Ammon's horn (tissue), 1 donor: ENCODE measurements around the gene GSK3A.

Source experiments
- DNase-seq: peaks from one replicate; pipeline ENCODE4 v3.0.0-alpha.2; 2016; ENCODE audit warnings: low spot score

GSK3A gene

DNA sequence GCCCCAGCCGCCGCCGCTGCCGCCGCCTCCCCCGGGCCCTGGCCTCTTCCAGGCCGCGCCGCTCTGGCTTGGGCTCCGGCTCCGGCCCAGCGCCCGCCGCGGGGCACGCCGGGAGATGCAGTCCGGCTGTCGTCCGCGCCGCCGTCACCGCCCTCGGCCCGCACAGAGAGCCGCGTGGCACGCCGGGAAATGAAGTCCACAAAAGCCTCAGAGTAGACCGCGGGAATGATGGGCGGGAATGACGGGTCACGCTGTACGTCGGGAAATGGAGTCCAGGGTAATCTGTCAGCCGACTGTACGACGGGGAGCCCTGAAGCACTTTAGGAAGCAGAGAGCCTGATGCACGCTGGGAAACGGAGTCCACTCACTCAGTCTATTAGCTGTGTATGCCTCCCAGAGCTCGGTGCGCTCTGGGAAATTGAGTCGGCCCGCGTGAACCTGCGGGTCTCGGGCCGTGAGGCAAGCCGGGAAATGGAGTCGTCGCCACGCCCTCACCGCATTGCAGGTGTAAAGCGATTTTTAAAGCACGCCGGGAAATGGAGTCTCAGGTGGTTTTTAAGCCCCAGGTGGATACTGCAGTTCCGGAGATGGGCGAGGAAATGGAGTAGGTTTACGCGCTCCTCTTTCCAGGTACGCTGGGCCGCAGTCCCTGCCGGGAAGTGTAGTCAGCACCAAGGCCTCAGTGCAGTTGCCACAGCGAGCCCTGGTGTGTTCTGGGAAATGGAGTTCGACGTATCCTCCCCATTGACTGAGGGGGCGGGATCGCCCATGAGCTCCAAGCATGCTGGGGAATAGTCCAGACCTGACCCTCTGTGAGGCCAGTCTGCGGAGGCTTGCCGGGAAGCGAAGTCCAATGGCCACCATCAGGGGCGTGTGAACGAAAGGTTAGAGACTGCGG, at the start of gene GSK3A:
TSS of gene GSK3A (minus strand) at position 91 of the 898 bp plus-strand sequence. CDS start 137 bp downstream, outside the sequence.
- peak; percentile 100 for DNase-seq

- no peak for DNase-seq
Observed at GRCh38 chr19:42291435-42291810, 49.0 kb upstream of the GSK3A start.

GRCh38 chr19:42290523-42291434, 48.4 kb upstream of the GSK3A start:
- no peak for DNase-seq

GRCh38 chr19:42290136-42290522, 47.7 kb upstream of the GSK3A start:
- no peak for DNase-seq

DNA sequence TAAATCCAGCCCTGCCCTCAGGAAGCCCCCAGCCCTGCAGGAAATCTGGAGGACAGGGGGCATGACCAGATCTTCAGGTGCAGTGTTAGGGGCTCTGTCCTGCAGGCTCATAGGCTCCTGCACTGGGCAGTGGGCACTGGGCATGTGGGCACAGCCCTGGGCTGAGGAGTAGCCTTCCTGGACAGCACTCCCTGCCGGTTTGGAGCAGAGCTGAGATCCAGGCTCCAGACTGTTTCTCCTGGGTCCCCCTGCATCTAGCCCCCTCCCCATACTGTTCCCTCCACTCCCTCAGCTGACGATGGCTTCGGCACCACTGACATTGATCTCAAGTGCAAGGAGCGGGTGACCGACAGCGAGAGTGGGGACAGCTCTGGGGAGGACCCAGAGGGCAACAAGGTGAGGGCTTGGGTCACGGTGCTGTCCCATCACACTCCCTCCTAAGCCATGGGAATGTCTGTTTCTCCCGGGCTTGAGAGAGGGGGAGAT, 47.2 kb upstream of the GSK3A start:
- DNase-seq: no peak

GRCh38 chr19:42288881-42289555, 46.6 kb upstream of the GSK3A start:
- DNase-seq: no peak

GRCh38 chr19:42288387-42288786, 46.0 kb upstream of the GSK3A start:
- no peak for DNase-seq

DNA sequence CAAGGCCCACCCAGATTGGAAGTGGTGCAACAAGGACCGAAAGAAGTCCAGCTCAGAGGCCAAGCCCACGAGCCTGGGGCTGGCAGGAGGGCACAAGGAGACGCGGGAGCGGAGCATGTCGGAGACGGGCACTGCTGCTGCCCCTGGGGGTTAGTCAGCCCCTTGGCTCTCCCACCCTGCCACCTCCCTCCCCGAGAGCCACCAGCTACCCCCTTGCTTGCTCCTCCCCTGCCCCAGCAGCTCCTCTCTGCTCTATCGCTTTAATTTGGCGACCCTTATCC, 45.4 kb upstream of the GSK3A start:
- DNase-seq: no peak

DNA sequence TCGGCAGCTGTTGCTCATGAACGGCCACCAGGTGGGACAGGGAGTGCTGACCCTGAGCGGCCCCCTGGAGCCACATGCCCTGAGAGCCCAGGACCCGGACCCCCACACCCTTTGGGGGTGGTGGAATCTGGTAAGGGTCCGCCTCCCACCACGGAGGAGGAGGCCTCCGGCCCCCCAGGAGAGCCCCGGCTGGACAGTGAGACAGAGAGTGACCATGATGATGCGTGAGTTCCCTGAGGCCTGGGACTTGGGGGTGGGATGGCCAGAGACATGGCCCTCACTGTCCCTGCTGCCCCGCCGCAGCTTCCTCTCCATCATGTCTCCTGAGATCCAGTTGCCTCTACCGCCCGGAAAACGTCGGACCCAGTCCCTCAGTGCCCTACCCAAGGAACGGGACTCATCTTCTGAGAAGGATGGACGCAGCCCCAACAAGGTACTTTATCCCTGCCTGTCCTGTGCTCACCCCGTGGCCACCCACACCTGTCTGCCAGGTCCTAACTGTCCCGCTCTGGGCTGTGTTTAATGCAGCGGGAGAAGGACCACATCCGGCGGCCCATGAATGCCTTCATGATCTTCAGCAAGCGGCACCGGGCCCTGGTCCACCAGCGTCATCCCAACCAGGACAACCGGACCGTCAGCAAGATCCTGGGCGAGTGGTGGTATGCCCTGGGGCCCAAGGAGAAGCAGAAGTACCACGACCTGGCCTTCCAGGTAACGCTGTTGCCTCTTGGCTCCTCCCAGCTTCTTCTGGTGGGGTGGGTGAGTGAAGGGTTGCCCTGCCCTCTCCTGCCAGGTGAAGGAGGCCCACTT, 44.8 kb upstream of the GSK3A start:
- no peak for DNase-seq

GRCh38 chr19:42286349-42287016, 44.1 kb upstream of the GSK3A start:
- DNase-seq: no peak

DNA sequence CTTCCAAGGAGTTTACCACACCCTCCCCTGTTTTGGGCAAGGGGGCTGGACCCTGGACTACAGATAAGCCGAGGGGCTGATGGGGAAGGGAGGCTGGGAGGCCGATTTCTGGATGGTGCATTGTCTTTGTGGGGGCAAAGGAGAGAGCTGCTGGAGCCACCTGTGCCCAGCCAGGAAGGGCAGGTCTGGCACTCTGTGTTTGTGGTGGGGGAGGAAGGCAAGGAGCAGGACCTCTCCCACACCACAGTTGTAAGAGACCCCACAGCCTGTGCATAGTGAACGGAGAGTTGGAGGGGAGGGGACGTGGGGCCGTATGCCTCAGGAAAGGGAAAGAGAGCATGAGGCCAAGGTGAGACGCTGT, 43.6 kb upstream of the GSK3A start:
- DNase-seq: no peak

DNA sequence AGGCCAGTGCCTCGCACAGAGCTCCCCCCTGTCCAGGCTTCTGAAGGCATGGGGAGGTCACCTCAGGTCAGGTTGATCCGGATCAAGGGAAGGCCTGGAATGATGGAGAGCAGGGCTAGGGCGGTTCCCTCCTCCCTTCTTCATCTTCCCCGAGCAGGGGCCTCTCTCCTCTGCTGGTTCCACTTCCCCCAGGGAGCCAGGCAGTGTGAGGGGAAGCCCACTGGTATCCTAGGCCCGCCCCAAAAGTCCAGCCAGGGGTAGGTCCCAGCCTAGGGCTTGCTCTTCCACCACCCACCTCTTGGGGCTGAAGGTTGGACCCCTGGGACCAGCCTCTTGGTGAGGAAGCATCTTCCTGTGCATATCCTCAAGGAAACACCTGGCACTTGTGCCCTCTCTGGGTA, 43.1 kb upstream of the GSK3A start:
- DNase-seq: no peak

DNA sequence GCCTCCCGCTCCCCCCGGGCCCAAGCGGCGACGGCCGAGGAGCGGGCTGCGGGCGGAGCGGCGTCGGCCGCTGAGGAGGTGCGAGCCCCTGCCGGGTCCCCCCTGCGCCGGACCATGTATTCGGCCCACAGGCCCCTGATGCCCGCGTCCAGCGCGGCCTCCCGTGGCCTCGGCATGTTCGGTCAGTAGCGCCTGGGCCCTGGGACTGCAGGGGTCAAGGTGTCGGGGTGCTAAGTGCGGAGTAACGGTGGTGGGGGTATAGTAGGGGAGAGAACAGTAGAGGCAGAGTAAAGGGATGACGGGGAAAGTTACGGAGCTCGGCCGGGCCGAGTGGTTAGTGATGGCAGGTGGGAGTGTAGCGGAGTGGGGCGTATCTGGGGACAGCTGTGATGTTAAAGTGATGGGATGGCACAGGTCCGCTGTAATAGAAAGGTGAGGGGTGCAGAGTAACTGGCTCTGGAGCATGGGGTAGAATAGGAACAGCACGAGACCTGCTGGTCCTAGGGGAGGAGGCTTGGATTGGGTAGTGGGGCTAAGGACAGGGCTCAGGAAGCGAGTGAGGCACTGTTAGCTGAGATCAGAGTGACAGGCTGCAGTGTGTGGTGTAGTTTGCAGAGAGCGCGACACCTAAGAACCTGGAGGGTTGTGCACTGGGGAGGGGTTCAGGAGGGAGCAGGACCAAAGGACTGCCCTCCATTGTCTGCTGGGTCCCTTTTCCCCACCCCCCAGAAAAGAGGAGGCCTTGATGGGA, 42.4 kb upstream of the GSK3A start:
- no peak for DNase-seq

- DNase-seq: peak; percentile 83
Observed at GRCh38 chr19:42284066-42284501, 41.7 kb upstream of the GSK3A start.

DNA sequence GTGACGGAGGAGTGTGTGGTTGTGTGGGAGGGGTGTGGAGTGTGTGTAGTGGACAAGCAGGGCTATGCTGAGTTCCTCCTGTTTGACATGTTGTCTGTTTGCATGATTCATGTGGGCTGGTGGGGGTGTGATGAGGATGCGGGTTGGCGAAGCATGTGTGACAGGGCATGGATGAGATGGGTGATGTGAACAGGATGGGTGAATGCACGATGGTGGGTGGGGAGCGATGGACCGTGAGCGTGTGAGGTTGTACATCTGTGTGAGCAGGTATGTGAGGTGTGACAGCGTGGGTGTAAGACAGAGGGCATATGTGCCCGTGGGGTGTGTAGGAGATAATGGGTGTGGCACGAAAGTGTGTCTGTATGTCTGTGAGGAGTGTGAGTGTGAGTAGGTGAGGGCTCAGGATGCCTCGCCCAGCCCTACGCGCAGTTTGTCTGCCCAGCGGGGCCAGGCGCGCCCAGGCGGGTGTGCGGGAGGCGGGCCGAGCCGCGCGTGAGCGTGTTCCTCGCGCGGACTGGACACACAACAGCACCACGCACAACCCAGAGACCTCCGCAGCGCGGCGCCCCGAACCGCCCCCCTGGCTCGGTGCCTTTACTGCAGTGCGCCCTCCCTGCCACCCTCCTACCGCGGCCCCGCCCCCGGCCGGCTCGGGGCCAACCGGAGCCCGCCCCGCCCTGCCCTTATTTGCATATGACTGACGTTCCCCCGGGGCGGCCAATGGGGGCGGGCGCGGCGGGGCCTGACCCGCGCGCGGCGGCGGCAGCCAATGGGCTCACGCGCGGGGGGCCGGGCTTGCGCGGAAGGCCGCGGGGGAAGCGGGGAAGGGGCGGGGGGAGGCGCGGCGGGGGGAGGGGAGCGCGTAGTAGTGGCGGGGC, 41.0 kb upstream of the GSK3A start:
- DNase-seq: peak; percentile 95

DNA sequence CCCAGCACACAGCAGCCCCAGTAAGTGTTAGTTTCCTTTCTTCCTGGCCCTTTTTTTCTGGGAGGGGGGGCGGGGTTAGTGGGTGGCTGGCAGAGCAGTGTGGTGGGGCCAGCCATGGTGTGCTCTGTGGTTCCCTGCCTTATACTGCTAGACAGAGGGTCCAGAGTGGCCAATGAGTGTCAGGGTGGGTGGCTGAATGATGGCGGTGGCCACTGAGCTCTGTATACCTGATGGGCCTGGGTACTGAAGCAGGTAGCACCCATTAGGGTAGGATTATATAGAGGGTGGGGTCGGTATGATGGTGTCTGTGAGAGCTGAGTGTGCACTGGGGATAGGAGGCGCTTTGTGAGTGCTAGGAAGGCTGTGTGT, 40.4 kb upstream of the GSK3A start:
- DNase-seq: no peak

GRCh38 chr19:42281827-42282762, 39.7 kb upstream of the GSK3A start:
- DNase-seq: peak; percentile 18

DNA sequence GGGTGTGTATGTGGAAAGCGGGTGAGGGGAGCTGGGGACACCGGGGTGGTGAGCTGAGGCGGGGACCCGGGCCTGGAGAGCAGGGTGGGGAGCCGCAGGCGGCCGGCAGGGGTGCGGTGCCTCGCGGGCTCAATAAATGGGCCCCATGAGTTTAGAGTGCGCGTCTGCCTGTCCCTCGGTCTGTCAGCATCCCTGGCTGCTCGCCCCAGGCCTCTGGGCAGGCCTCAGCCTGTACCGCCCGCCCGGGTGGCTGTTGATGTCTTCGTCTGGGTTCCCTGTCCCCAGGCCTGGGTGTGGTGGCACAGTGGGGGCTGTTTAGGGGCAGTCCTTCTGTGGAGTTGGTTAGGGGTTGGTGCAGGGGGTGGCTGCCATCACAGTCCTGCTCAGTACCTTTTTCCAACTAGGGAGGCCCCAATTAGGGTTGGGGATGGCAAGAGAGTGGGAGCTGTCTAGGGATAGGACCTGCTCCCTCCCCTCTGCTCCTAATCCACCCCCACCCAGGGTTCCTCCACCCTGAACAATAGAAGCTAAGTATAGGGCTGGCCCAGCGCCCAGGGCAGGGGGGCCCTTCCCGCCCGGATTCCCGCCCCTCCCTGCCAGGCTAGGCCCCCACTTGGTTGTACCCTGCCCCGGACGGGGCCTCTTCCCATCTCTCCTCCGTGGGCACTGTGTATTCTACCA, 38.9 kb upstream of the GSK3A start:
- peak; percentile 78 for DNase-seq
